ENCODE measurements around the gene RPRD1B. TPM values are rescaled to one million over a fixed set of nuclear protein-coding genes. Genes with fewer than 3 reads are reported as not detected.
"Not testable (repeated sequence)": the region's sequence is repeated elsewhere in the genome, so short reads cannot be mapped to it uniquely, and the experiment has no call there.

RPRD1B gene
- polyA plus RNA-seq, 3 donors: 3.6 to 12.3 (median 4.7) TPM

- H3K36me3 ChIP-seq (replicated peaks in 1 of 2; ENCODE audit: control insufficient read depth in 1 of 2, insufficient read depth in 2 of 2, low read length in 2 of 2); H3K4me2 ChIP-seq (replicated peaks; ENCODE audit: extremely low read depth, low read length, poor library complexity, severe bottlenecking); H3K4me3 ChIP-seq (replicated peaks in 1 of 3; ENCODE audit: low read depth in 2 of 3, low read length in 3 of 3); H3K9ac ChIP-seq (ENCODE audit: insufficient read depth, low read length, poor library complexity, severe bottlenecking); H3K27me3 Mint-ChIP-seq (ENCODE audit: low read depth in 3 of 3); H3K9me3 Mint-ChIP-seq; H3K4me3 Mint-ChIP-seq; DNase-seq; H3K27ac ChIP-seq (ENCODE audit: low read depth in 1 of 2, low read length in 2 of 2); H3K79me2 ChIP-seq (ENCODE audit: insufficient read depth, low read length); H3K9me3 ChIP-seq (replicated peaks in 1 of 2; ENCODE audit: control insufficient read depth in 1 of 2, insufficient read depth in 1 of 2, low read length in 2 of 2); H3K4me1 ChIP-seq (ENCODE audit: control insufficient read depth in 1 of 2, insufficient read depth in 2 of 2, low read length in 2 of 2); H4K20me1 ChIP-seq (ENCODE audit: insufficient read depth, low read length); H3K27me3 ChIP-seq (ENCODE audit: control insufficient read depth in 2 of 2, insufficient read depth in 2 of 2, low read length in 2 of 2); H2AFZ ChIP-seq (ENCODE audit: insufficient read depth, low read depth, low read length, poor library complexity, severe bottlenecking); intact Hi-C loops (cut with micrococcal nuclease); H3K36me3 Mint-ChIP-seq; H3K27ac Mint-ChIP-seq: not testable (repeated sequence)
- H3K4me1 Mint-ChIP-seq: peaks cover 23% of the 10 kb centered on the region
- WGBS (ENCODE audit: insufficient coverage): 88% methylated on average over 3 of the region's 7 CpGs
Observed at GRCh38 chr20:38107916-38108315, 74.4 kb downstream of the RPRD1B start.

DNA sequence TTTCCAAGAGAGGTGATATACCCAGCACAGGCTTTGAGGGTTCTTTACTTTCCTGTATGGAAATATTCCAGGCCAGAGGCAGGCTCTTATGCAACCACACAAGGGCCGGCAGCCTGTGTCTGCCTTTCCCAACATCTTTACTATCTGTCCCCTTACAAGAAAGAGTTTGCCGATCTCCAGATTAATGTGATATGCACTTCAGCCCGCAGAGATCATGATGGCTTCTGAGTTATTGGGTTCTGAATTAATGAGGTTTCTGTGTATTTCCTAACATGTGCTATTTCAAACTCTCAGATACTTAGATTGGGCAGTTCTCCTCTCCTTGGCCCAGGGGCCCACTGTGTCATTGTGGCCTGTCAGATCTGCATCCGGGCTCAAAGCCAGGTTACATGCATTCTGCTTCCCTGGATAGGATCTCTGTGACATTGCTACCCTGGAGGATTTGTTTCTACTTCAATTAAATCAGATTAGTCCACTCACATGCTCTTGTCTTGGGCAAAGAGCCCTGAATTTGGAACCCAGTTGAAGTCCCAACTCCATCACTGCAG lies 75.0 kb downstream of the RPRD1B start:
- Mint-ChIP-seq H3K4me1 (peaks cover 27% of the 10 kb centered on the region), H3K36me3 (peaks cover 0 to 1% of the 10 kb centered on the region in 2 donors), H3K4me3 (no peak overlapping the region), H3K9me3 (peaks cover 0 to 1% (median 0%) of the 10 kb centered on the region in 7 donors), H3K27ac (peak overlapping the region in 2 of 7 donors; percentile 3 to 42), H3K27me3 (ENCODE audit: low read depth in 3 of 3) (peaks cover 0 to 4% (median 3%) of the 10 kb centered on the region in 3 donors)
- Histone ChIP-seq H3K27ac (ENCODE audit: low read depth in 1 of 2, low read length in 2 of 2) (no peak overlapping the region), H2AFZ (ENCODE audit: insufficient read depth, low read depth, low read length, poor library complexity, severe bottlenecking) (no peak overlapping the region), H3K9ac (ENCODE audit: insufficient read depth, low read length, poor library complexity, severe bottlenecking) (no peak overlapping the region), H3K4me2 (replicated peaks; ENCODE audit: extremely low read depth, low read length, poor library complexity, severe bottlenecking) (no peak overlapping the region), H4K20me1 (ENCODE audit: insufficient read depth, low read length) (no peaks in the 10 kb centered on the region), H3K27me3 (ENCODE audit: control insufficient read depth in 2 of 2, insufficient read depth in 2 of 2, low read length in 2 of 2) (no peaks in the 10 kb centered on the region), H3K79me2 (ENCODE audit: insufficient read depth, low read length) (no peaks in the 10 kb centered on the region), H3K4me3 (replicated peaks in 1 of 3; ENCODE audit: low read depth in 2 of 3, low read length in 3 of 3) (no peak overlapping the region), H3K9me3 (replicated peaks in 1 of 2; ENCODE audit: control insufficient read depth in 1 of 2, insufficient read depth in 1 of 2, low read length in 2 of 2) (no peaks in the 10 kb centered on the region), H3K4me1 (ENCODE audit: control insufficient read depth in 1 of 2, insufficient read depth in 2 of 2, low read length in 2 of 2) (peaks cover 2 to 8% of the 10 kb centered on the region in 2 donors), H3K36me3 (replicated peaks in 1 of 2; ENCODE audit: control insufficient read depth in 1 of 2, insufficient read depth in 2 of 2, low read length in 2 of 2) (no peaks in the 10 kb centered on the region)
- WGBS (ENCODE audit: insufficient coverage): 80% methylated on average over 1 of the region's 4 CpGs
- no peak for DNase-seq
- TF ChIP-seq, protein P1, sequence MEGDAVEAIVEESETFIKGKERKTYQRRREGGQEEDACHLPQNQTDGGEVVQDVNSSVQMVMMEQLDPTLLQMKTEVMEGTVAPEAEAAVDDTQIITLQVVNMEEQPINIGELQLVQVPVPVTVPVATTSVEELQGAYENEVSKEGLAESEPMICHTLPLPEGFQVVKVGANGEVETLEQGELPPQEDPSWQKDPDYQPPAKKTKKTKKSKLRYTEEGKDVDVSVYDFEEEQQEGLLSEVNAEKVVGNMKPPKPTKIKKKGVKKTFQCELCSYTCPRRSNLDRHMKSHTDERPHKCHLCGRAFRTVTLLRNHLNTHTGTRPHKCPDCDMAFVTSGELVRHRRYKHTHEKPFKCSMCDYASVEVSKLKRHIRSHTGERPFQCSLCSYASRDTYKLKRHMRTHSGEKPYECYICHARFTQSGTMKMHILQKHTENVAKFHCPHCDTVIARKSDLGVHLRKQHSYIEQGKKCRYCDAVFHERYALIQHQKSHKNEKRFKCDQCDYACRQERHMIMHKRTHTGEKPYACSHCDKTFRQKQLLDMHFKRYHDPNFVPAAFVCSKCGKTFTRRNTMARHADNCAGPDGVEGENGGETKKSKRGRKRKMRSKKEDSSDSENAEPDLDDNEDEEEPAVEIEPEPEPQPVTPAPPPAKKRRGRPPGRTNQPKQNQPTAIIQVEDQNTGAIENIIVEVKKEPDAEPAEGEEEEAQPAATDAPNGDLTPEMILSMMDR (IDR thresholded peaks at IDR 0.05): no peak
- intact Hi-C loops (cut with micrococcal nuclease): no loop called here
